Activated CD8-positive, alpha-beta T cell treated with anti-CD3 and anti-CD28 coated beads, Interleukin-2, amount 10 ng/mL, durations not matched to agents 7 days and 5 days (primary cell): ENCODE data around the gene MSLN. TPM values are rescaled to one million over a fixed set of nuclear protein-coding genes. Genes with fewer than 3 reads are reported as not detected.

Source experiments
- ATAC-seq: fragments of 150-1000 bp; cut with Tn5 transposase; one replicate; pipeline ENCODE4 v1.10.0; 2021; ENCODE audit warnings: moderate library complexity
- CTCF ChIA-PET: fragments of 350-600 bp; sonication (Branson Sonifier 250); formaldehyde crosslinking; loops from one replicate; lab custom pipeline; 2021; ENCODE audit warnings: antibody characterized with exemption; lab: Charles Lee
- POLR2A ChIA-PET: fragments of 350-600 bp; sonication (Branson Sonifier 250); formaldehyde crosslinking; loops from one replicate; lab custom pipeline; 2021; ENCODE audit warnings: antibody characterized with exemption; lab: Charles Lee
- DNase-seq: peaks from one replicate; pipeline ENCODE4 v3.0.0-alpha.2; 2020
- H3K27ac Mint-ChIP-seq: one replicate; pipeline ENCODE4 v1.8.0; 2021; ENCODE audit warnings: mild to moderate bottlenecking, mixed read lengths
- H3K27me3 Mint-ChIP-seq: one replicate; pipeline ENCODE4 v1.8.0; 2021; ENCODE audit warnings: low read depth, mixed read lengths
- H3K36me3 Mint-ChIP-seq: one replicate; pipeline ENCODE4 v1.8.0; 2021; ENCODE audit warnings: low read depth, mixed read lengths
- H3K4me1 Mint-ChIP-seq: one replicate; pipeline ENCODE4 v1.8.0; 2021; ENCODE audit warnings: low read depth, mixed read lengths
- H3K4me3 Mint-ChIP-seq: one replicate; pipeline ENCODE4 v1.8.0; 2021; ENCODE audit warnings: mild to moderate bottlenecking, mixed read lengths
- H3K9me3 Mint-ChIP-seq: one replicate; pipeline ENCODE4 v1.8.0; 2022; ENCODE audit warnings: mixed read lengths; ENCODE audit not compliant: insufficient read depth
- total RNA-seq, 2 experiments: library from RNA; stranded (reverse); gene quantifications; one replicate each; pipeline ENCODE4 v1.2.3, GENCODE V29; 2021

MSLN gene
- total RNA-seq, 2 experiments from 2014 or later, result not detected

DNA sequence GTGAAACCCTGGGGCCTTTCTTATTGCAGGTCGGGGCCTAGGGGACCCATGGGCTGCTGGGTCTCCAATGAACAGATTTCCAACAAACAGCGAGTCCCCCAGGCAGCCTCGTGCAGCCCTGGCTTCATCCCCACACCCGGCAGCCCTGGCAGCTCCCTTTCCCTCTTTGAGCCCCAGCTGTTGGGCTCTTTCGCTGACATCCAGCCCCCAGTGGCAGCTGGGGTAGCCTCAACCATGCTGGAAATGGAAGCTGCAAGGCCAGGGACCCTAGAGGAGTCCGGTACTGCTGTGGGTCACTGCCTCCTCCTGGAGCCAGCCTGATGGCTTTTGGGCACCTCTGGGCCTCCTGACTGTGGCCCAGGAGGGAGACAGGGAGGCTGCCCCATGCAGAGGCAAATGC, 21.7 kb downstream of the MSLN start:
- ATAC-seq, result no peak
- Mint-ChIP-seq H3K27me3 (no peaks in the 10 kb centered on the region), H3K27ac (no peak overlapping the region), H3K36me3 (peaks cover 4% of the 10 kb centered on the region), H3K4me1 (peaks cover 11% of the 10 kb centered on the region), H3K4me3 (no peak overlapping the region), H3K9me3 (no peaks in the 10 kb centered on the region)
- ChIA-PET POLR2A (no interaction called here), CTCF (interaction anchor here (7.0 kb wide), 1 partner anchor 71 kb away, joined by 51 read pairs; no protein-coding TSS in a partner anchor)
- no peak for DNase-seq

- DNase-seq (no peak), ATAC-seq (no peak)
- H3K4me3 Mint-ChIP-seq, result no peak overlapping the region
- H3K9me3 Mint-ChIP-seq, result no peaks in the 10 kb centered on the region
- peaks cover 14% of the 10 kb centered on the region for H3K4me1 Mint-ChIP-seq
- no peaks in the 10 kb centered on the region for H3K27me3 Mint-ChIP-seq
- ChIA-PET POLR2A (no interaction called here), CTCF (interaction anchor here (7.0 kb wide), 1 partner anchor 72 kb away, joined by 51 read pairs; no protein-coding TSS in a partner anchor)
- no peak overlapping the region for H3K27ac Mint-ChIP-seq
- H3K36me3 Mint-ChIP-seq, result peaks cover 4% of the 10 kb centered on the region
Measured at GRCh38 chr16:782766-783403, 22.4 kb downstream of the MSLN start.

GRCh38 chr16:783404-784161, 23.0 kb downstream of the MSLN start:
- no peak overlapping the region for H3K27ac Mint-ChIP-seq
- ATAC-seq, result no peak
- ChIA-PET CTCF (interaction anchor here (7.0 kb wide), 1 partner anchor 72 kb away, joined by 51 read pairs; no protein-coding TSS in a partner anchor), POLR2A (no interaction called here)
- H3K36me3 Mint-ChIP-seq, result peaks cover 4% of the 10 kb centered on the region
- no peaks in the 10 kb centered on the region for H3K27me3 Mint-ChIP-seq
- H3K4me1 Mint-ChIP-seq, result peaks cover 14% of the 10 kb centered on the region
- no peak overlapping the region for H3K4me3 Mint-ChIP-seq
- H3K9me3 Mint-ChIP-seq, result no peaks in the 10 kb centered on the region
- no peak for DNase-seq

- POLR2A ChIA-PET, result interaction anchor here (1.2 to 1.6 kb wide), 2 partner anchors 17 to 60 kb away, joined by 3 to 4 read pairs; partner anchors contain the start of gene GNG13
- Mint-ChIP-seq H3K27me3 (no peaks in the 10 kb centered on the region), H3K4me1 (peaks cover 14% of the 10 kb centered on the region)
Measured at GRCh38 chr16:784431-784830, 23.9 kb downstream of the MSLN start.

GRCh38 chr16:785563-786535, 25.3 kb downstream of the MSLN start:
- POLR2A ChIA-PET, result interaction anchor here (1.2 to 1.6 kb wide), 4 partner anchors 9 to 62 kb away, joined by 3 to 4 read pairs (median 3); partner anchors contain the start of gene GNG13
- Mint-ChIP-seq H3K36me3 (peaks cover 4% of the 10 kb centered on the region), H3K4me1 (peaks cover 21% of the 10 kb centered on the region), H3K27me3 (no peaks in the 10 kb centered on the region), H3K27ac (no peak overlapping the region), H3K9me3 (no peaks in the 10 kb centered on the region), H3K4me3 (peak overlapping the region; percentile 58)
- ATAC-seq (peak; percentile 17), DNase-seq (peak; percentile 77)
- CTCF ChIA-PET, result interaction anchor here (0.7 to 7.0 kb wide), 10 partner anchors 9 to 104 kb away, joined by 3 to 51 read pairs (median 4); partner anchors contain the start of genes ANTKMT, CIAO3, GNG13 and METRN

More at GRCh38 chr16:784431-784830, 23.9 kb downstream of the MSLN start:
- CTCF ChIA-PET, result interaction anchor here (0.9 to 7.0 kb wide), 9 partner anchors 8 to 103 kb away, joined by 3 to 51 read pairs (median 4); partner anchors contain the start of gene CIAO3
- peaks cover 4% of the 10 kb centered on the region for H3K36me3 Mint-ChIP-seq
- H3K4me3 Mint-ChIP-seq, result no peak overlapping the region
- H3K27ac Mint-ChIP-seq, result no peak overlapping the region
- no peaks in the 10 kb centered on the region for H3K9me3 Mint-ChIP-seq
- ATAC-seq (no peak), DNase-seq (no peak)

DNA sequence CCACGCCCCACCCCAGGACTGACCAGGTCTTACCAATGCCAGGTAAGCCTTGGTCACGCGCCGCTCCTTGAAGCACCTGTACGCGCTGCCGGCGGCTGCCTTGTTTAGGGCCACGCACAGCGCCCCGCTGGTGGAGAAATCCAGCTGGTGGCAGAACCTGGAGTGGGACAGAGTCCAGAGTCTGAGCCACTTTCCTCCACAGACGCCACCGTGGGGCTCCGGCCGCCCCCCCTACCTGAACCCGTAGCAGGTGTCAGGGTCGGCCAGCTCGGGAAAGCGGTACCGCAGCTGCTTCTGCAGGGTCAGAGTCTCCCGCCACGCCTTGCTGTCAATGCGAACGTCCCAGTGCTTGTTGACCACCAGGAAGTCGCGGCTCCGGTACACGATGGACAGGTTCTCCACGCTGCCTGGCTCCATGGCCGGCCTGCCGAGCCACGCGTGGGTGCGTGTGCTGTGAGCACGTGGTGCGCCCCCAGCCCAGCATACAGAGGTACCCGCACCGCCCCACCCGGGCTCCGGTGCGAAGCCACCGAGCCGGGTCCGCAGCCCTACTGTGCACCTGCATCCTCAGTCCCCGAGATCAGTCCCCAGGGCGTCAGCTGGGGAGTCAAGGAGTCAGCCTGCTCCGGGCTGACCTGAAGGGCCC, 26.9 kb downstream of the MSLN start:
- Mint-ChIP-seq H3K36me3 (peaks cover 17% of the 10 kb centered on the region), H3K4me1 (peaks cover 23% of the 10 kb centered on the region), H3K27ac (peak overlapping the region; percentile 85), H3K9me3 (no peaks in the 10 kb centered on the region), H3K4me3 (peak overlapping the region; percentile 90), H3K27me3 (no peaks in the 10 kb centered on the region)
- no peak for ATAC-seq
- CTCF ChIA-PET, result interaction anchor here (0.7 to 7.0 kb wide), 2 partner anchors 59 to 76 kb away, joined by 3 to 51 read pairs; no protein-coding TSS in a partner anchor
- POLR2A ChIA-PET, result no interaction called here
- DNase-seq, result no peak

GRCh38 chr16:787978-788398, 27.5 kb downstream of the MSLN start, which contains the start of gene RPUSD1:
RPUSD1 (minus strand) TSS chr16:788381; CDS start chr16:787737, 644 bp downstream.
- no peaks in the 10 kb centered on the region for H3K9me3 Mint-ChIP-seq
- POLR2A ChIA-PET, result no interaction called here
- ATAC-seq, result no peak

DNA sequence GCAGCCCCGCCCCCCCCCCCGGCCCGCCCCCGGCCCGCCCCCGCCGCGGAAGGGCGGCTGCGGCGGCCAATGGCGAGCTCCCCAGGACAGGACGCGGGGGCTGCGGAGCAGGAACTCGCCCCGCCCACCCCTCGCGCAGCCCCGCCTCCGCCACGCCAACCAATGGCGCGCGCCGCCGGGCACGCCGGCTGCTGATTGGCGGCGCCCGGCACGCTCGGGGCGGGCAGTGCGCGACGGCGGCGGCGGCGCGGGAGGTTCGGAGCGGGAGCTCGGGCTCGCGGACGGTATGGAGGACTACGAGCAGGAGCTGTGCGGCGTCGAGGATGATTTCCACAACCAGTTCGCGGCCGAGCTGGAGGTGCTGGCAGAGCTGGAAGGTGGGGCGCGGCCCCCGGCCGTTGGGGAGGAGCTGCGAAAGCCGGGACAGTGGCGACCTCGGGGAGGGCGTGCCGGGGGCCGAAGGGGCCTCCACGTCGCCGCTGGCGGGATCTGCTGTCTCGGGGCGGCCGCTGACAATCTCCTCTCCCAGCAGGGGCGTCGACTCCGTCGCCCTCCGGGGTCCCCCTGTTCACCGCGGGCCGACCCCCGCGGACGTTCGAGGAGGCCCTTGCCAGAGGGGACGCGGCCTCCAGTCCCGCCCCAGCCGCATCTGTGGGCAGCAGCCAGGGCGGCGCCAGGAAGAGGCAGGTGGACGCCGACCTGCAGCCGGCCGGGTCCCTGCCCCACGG, 28.0 kb downstream of the MSLN start, which contains the start of gene CHTF18:
TSS of gene CHTF18 (plus strand) at position 222 of the 728 bp plus-strand sequence. CDS start at position 287, 65 bp downstream.
- Mint-ChIP-seq H3K27ac (peak within 1 kb of the TSS; percentile 85), H3K9me3 (no peaks in the 10 kb centered on the region)
- CTCF ChIA-PET, result interaction anchor here (0.7 to 7.0 kb wide), 3 partner anchors 60 to 77 kb away, joined by 3 to 51 read pairs (median 3); no protein-coding TSS in a partner anchor

More at GRCh38 chr16:787978-788398, 27.5 kb downstream of the MSLN start, which contains the start of gene RPUSD1:
- Mint-ChIP-seq H3K36me3 (peaks cover 17% of the 10 kb centered on the region), H3K4me1 (peaks cover 23% of the 10 kb centered on the region), H3K4me3 (peak within 1 kb of the TSS; percentile 90), H3K27ac (peak within 1 kb of the TSS; percentile 85), H3K27me3 (no peaks in the 10 kb centered on the region)
- CTCF ChIA-PET, result interaction anchor here (0.7 to 7.0 kb wide), 3 partner anchors 60 to 77 kb away, joined by 3 to 51 read pairs (median 3); no protein-coding TSS in a partner anchor
- no peak for DNase-seq

GRCh38 chr16:789191-789850, 28.8 kb downstream of the MSLN start:
- CTCF ChIA-PET, result interaction anchor here (1.2 kb wide), 1 partner anchor 74 kb away, joined by 3 read pairs; no protein-coding TSS in a partner anchor
- POLR2A ChIA-PET, result interaction anchor here (0.7 kb wide), 1 partner anchor 18 kb away, joined by 3 read pairs; no protein-coding TSS in a partner anchor
- Mint-ChIP-seq H3K4me1 (peaks cover 23% of the 10 kb centered on the region), H3K36me3 (peaks cover 17% of the 10 kb centered on the region), H3K9me3 (no peaks in the 10 kb centered on the region), H3K27me3 (no peaks in the 10 kb centered on the region), H3K27ac (no peak overlapping the region), H3K4me3 (peak overlapping the region; percentile 79)
- no peak for ATAC-seq
- no peak for DNase-seq

More for the DNA sequence above, 28.0 kb downstream of the MSLN start, which contains the start of gene CHTF18:
- POLR2A ChIA-PET, result no interaction called here
- Mint-ChIP-seq H3K27me3 (no peaks in the 10 kb centered on the region), H3K4me1 (peaks cover 23% of the 10 kb centered on the region), H3K36me3 (peaks cover 17% of the 10 kb centered on the region), H3K4me3 (peak within 1 kb of the TSS; percentile 90)
- peak; percentile 94 for DNase-seq
- peak; percentile 94 for ATAC-seq
